Trophoblast cell (in vitro differentiated cells and primary cell): ENCODE data around the gene MAP2K5.

Experiments
- DNase-seq, 2 donors: peaks; one replicate each; pipeline ENCODE4 v3.0.0-alpha.2; 2016
- H2AFZ ChIP-seq: 2 replicates; pipeline ENCODE4 v1.6.1; 2013; ENCODE audit warnings: low read length, moderate library complexity, mild to moderate bottlenecking; ENCODE audit not compliant: insufficient read depth, poor library complexity
- H2AK5ac ChIP-seq: 2 replicates; pipeline ENCODE4 v1.6.1; 2013; ENCODE audit warnings: mild to moderate bottlenecking, low read length
- H2BK120ac ChIP-seq: 2 replicates; pipeline ENCODE4 v1.6.1; 2013; ENCODE audit warnings: low read length, mild to moderate bottlenecking, moderate library complexity; ENCODE audit not compliant: insufficient read depth, poor library complexity
- H2BK12ac ChIP-seq: 2 replicates; pipeline ENCODE4 v1.6.1; 2013; ENCODE audit warnings: mild to moderate bottlenecking, low read length, moderate library complexity
- H2BK5ac ChIP-seq: 2 replicates; pipeline ENCODE4 v1.6.1; 2013; ENCODE audit warnings: low read length, low read depth, moderate library complexity, mild to moderate bottlenecking; ENCODE audit not compliant: poor library complexity
- H3K14ac ChIP-seq: 2 replicates; pipeline ENCODE4 v1.6.1; 2013; ENCODE audit warnings: mild to moderate bottlenecking, low read length
- H3K18ac ChIP-seq: 2 replicates; pipeline ENCODE4 v1.6.1; 2013; ENCODE audit warnings: mild to moderate bottlenecking, low read length
- H3K23ac ChIP-seq: 2 replicates; pipeline ENCODE4 v1.6.1; 2013; ENCODE audit warnings: low read length
- H3K27ac ChIP-seq: 2 replicates; pipeline ENCODE4 v1.5.1; 2013; ENCODE audit warnings: low read depth, mild to moderate bottlenecking, inconsistent platforms, low read length, moderate library complexity
- H3K27me3 ChIP-seq: 2 replicates; pipeline ENCODE4 v1.6.1; 2013; ENCODE audit warnings: inconsistent platforms, mild to moderate bottlenecking, low read length, moderate library complexity; ENCODE audit not compliant: insufficient read depth
- H3K36me3 ChIP-seq, 2 experiments: 1 replicate in 1 of 2; 2 replicates in 1 of 2; pipeline ENCODE4 v1.6.1; 2013; ENCODE audit warnings: low read length in 2 of 2, mild to moderate bottlenecking in 2 of 2, moderate library complexity in 1 of 2; ENCODE audit not compliant: insufficient read depth in 2 of 2, control insufficient read depth in 1 of 2
- H3K4ac ChIP-seq: 2 replicates; pipeline ENCODE4 v1.6.1; 2013; ENCODE audit warnings: low read depth, mild to moderate bottlenecking, low read length, moderate library complexity
- H3K4me1 ChIP-seq, 2 experiments: 1 replicate in 1 of 2; 2 replicates in 1 of 2; pipeline ENCODE4 v1.6.1; 2013; ENCODE audit warnings: low read length in 2 of 2, mild to moderate bottlenecking in 2 of 2, moderate library complexity in 1 of 2; ENCODE audit not compliant: insufficient read depth in 2 of 2, control insufficient read depth in 1 of 2
- H3K4me2 ChIP-seq: 2 replicates; pipeline ENCODE4 v1.6.1; 2013; ENCODE audit warnings: inconsistent platforms, mild to moderate bottlenecking, low read length, moderate library complexity
- H3K4me3 ChIP-seq: 2 replicates; pipeline ENCODE4 v1.5.1; 2013; ENCODE audit warnings: mild to moderate bottlenecking, low read depth, low read length, inconsistent platforms
- H3K79me1 ChIP-seq: one replicate; pipeline ENCODE4 v1.6.1; 2013; ENCODE audit warnings: low read length
- H3K79me2 ChIP-seq: 2 replicates; pipeline ENCODE4 v1.6.1; 2013; ENCODE audit warnings: low read length, mild to moderate bottlenecking; ENCODE audit not compliant: control insufficient read depth, insufficient read depth, poor library complexity
- H3K9ac ChIP-seq: 2 replicates; pipeline ENCODE4 v1.6.1; 2013; ENCODE audit warnings: mild to moderate bottlenecking, low read length
- H3K9me3 ChIP-seq: 2 replicates; pipeline ENCODE4 v1.6.1; 2013; ENCODE audit warnings: low read depth, mild to moderate bottlenecking, control low read depth, inconsistent platforms, low read length; ENCODE audit not compliant: insufficient read depth
- H4K12ac ChIP-seq: 2 replicates; pipeline ENCODE4 v1.6.1; 2013; ENCODE audit warnings: low read depth, mild to moderate bottlenecking, low read length, moderate library complexity
- H4K8ac ChIP-seq: 2 replicates; pipeline ENCODE4 v1.6.1; 2013; ENCODE audit warnings: low read depth, mild to moderate bottlenecking, low read length, moderate library complexity
- H4K91ac ChIP-seq: one replicate; pipeline ENCODE4 v1.6.1; 2013; ENCODE audit warnings: low read depth, mild to moderate bottlenecking, low read length, moderate library complexity
- WGBS: extraction: QIAGEN DNeasy Blood & Tissue Kit; methylation state at CpG from one replicate; pipeline ENCODE4 v1.1.7; 2013; ENCODE audit warnings: missing lambda C conversion rate; ENCODE audit not compliant: insufficient read length, insufficient coverage; ENCODE audit errors: extremely low coverage; 5-methylcytosine and 5-hydroxymethylcytosine counted together

MAP2K5 gene

GRCh38 chr15:67769497-67770357 lies 227.2 kb downstream of the MAP2K5 start:
- Histone ChIP-seq H4K8ac (no peak overlapping the region), H3K23ac (no peak overlapping the region), H3K4me2 (no peak overlapping the region), H3K36me3 (no peaks in the 10 kb centered on the region), H3K18ac (no peak overlapping the region), H2BK5ac (no peak overlapping the region), H3K79me2 (no peaks in the 10 kb centered on the region), H3K4me3 (no peak overlapping the region), H2BK12ac (no peak overlapping the region), H3K4me1 (no peaks in the 10 kb centered on the region), H4K12ac (no peak overlapping the region), H3K14ac (no peak overlapping the region), H4K91ac (no peak overlapping the region), H2AFZ (no peak overlapping the region), H3K9ac (no peak overlapping the region), H3K27me3 (no peaks in the 10 kb centered on the region), H2AK5ac (no peak overlapping the region), H3K9me3 (no peaks in the 10 kb centered on the region), H3K4ac (no peak overlapping the region), H3K79me1 (no peaks in the 10 kb centered on the region), H3K27ac (no peak overlapping the region), H2BK120ac (no peak overlapping the region)
- DNase-seq, result no peak
- no CpG with 5 or more reads among the region's 13 CpGs for WGBS

GRCh38 chr15:67770358-67770628 lies 227.8 kb downstream of the MAP2K5 start:
- H2BK12ac ChIP-seq, result no peak overlapping the region
- no peak overlapping the region for H2AK5ac ChIP-seq
- H3K14ac ChIP-seq, result no peak overlapping the region
- H3K4me1 ChIP-seq, result no peaks in the 10 kb centered on the region
- no peak overlapping the region for H2AFZ ChIP-seq
- DNase-seq, result no peak
- no peak overlapping the region for H3K23ac ChIP-seq
- H4K12ac ChIP-seq, result no peak overlapping the region
- no peak overlapping the region for H4K91ac ChIP-seq
- no peak overlapping the region for H3K4me3 ChIP-seq
- no peak overlapping the region for H3K4ac ChIP-seq
- no peak overlapping the region for H3K27ac ChIP-seq
- no CpG with 5 or more reads among the region's 3 CpGs for WGBS
- no peaks in the 10 kb centered on the region for H3K9me3 ChIP-seq
- no peak overlapping the region for H3K18ac ChIP-seq
- no peaks in the 10 kb centered on the region for H3K36me3 ChIP-seq
- H2BK120ac ChIP-seq, result no peak overlapping the region
- no peaks in the 10 kb centered on the region for H3K27me3 ChIP-seq
- no peaks in the 10 kb centered on the region for H3K79me1 ChIP-seq
- no peak overlapping the region for H3K4me2 ChIP-seq
- H2BK5ac ChIP-seq, result no peak overlapping the region
- no peak overlapping the region for H3K9ac ChIP-seq
- H3K79me2 ChIP-seq, result no peaks in the 10 kb centered on the region
- H4K8ac ChIP-seq, result no peak overlapping the region

GRCh38 chr15:67771189-67771800 lies 228.8 kb downstream of the MAP2K5 start:
- H3K36me3 ChIP-seq, result no peaks in the 10 kb centered on the region
- H3K4me2 ChIP-seq, result no peak overlapping the region
- no peak overlapping the region for H3K4ac ChIP-seq
- H3K79me1 ChIP-seq, result no peaks in the 10 kb centered on the region
- H3K4me1 ChIP-seq, result no peaks in the 10 kb centered on the region
- H2BK5ac ChIP-seq, result no peak overlapping the region
- no peak overlapping the region for H4K91ac ChIP-seq
- no peak overlapping the region for H3K27ac ChIP-seq
- no peak for DNase-seq
- WGBS, result no CpG with 5 or more reads among the region's 7 CpGs
- H3K4me3 ChIP-seq, result no peak overlapping the region
- H3K14ac ChIP-seq, result no peak overlapping the region
- H2BK12ac ChIP-seq, result no peak overlapping the region
- no peak overlapping the region for H4K8ac ChIP-seq
- no peak overlapping the region for H2AK5ac ChIP-seq
- H2BK120ac ChIP-seq, result no peak overlapping the region
- no peaks in the 10 kb centered on the region for H3K27me3 ChIP-seq
- no peak overlapping the region for H2AFZ ChIP-seq
- no peak overlapping the region for H4K12ac ChIP-seq
- no peaks in the 10 kb centered on the region for H3K79me2 ChIP-seq
- no peak overlapping the region for H3K18ac ChIP-seq
- H3K9me3 ChIP-seq, result no peaks in the 10 kb centered on the region
- H3K9ac ChIP-seq, result no peak overlapping the region
- H3K23ac ChIP-seq, result no peak overlapping the region

GRCh38 chr15:67774626-67775025 lies 232.1 kb downstream of the MAP2K5 start:
- no peaks in the 10 kb centered on the region for H3K27me3 ChIP-seq
- H2BK12ac ChIP-seq, result no peak overlapping the region
- H3K9me3 ChIP-seq, result no peaks in the 10 kb centered on the region
- H3K27ac ChIP-seq, result no peak overlapping the region
- H4K12ac ChIP-seq, result no peak overlapping the region
- no peak overlapping the region for H2BK120ac ChIP-seq
- no peak overlapping the region for H2AFZ ChIP-seq
- no peaks in the 10 kb centered on the region for H3K79me1 ChIP-seq
- no peak overlapping the region for H4K8ac ChIP-seq
- no peak overlapping the region for H4K91ac ChIP-seq
- H3K23ac ChIP-seq, result no peak overlapping the region
- no peaks in the 10 kb centered on the region for H3K4me1 ChIP-seq
- WGBS, result no CpG with 5 or more reads among the region's 3 CpGs
- no peak overlapping the region for H3K18ac ChIP-seq
- peak; percentile 83 to 85 for DNase-seq
- no peak overlapping the region for H2BK5ac ChIP-seq
- H3K4ac ChIP-seq, result no peak overlapping the region
- H3K4me2 ChIP-seq, result no peak overlapping the region
- no peak overlapping the region for H3K9ac ChIP-seq
- H3K14ac ChIP-seq, result no peak overlapping the region
- H3K79me2 ChIP-seq, result no peaks in the 10 kb centered on the region
- no peak overlapping the region for H3K4me3 ChIP-seq
- no peaks in the 10 kb centered on the region for H3K36me3 ChIP-seq
- no peak overlapping the region for H2AK5ac ChIP-seq
